Astrocyte (in vitro differentiated cells and primary cell): ENCODE results near the gene BMX. TPM values are rescaled to one million over a fixed set of nuclear protein-coding genes. Genes with fewer than 3 reads are reported as not detected.

ENCODE experiments used
- DNase-seq: peaks from one replicate; pipeline ENCODE4 v3.0.0-alpha.2; 2010; ENCODE audit warnings: low read depth
- FAIRE-seq: peaks from 2 replicates; lab custom pipeline; 2011; peaks lifted over from hg19 to GRCh38; lab: Jason Lieb, UNC
- H2AFZ ChIP-seq: 2 replicates; pipeline ENCODE4 v1.6.0; 2012; ENCODE audit warnings: low read depth, low read length, inconsistent platforms
- H3K27ac ChIP-seq: 2 replicates; pipeline ENCODE4 v1.5.1; 2011; ENCODE audit warnings: low read depth, low read length, inconsistent platforms
- H3K27me3 ChIP-seq: 2 replicates; pipeline ENCODE4 v1.6.0; 2011; ENCODE audit warnings: low read length, inconsistent platforms; ENCODE audit not compliant: insufficient read depth
- H3K36me3 ChIP-seq: 2 replicates; pipeline ENCODE4 v1.5.1; 2011; ENCODE audit warnings: low read length, inconsistent platforms; ENCODE audit not compliant: insufficient read depth
- H3K4me1 ChIP-seq: 2 replicates; pipeline ENCODE4 v1.5.1; 2011; ENCODE audit warnings: low read length, inconsistent platforms; ENCODE audit not compliant: insufficient read depth
- H3K4me2 ChIP-seq: 2 replicates; pipeline ENCODE4 v1.6.0; 2012; ENCODE audit warnings: low read length, inconsistent platforms
- H3K4me3 ChIP-seq: 2 replicates; pipeline ENCODE4 v1.5.1; 2011; ENCODE audit warnings: low read depth, mild to moderate bottlenecking, low read length, inconsistent platforms; ENCODE audit not compliant: insufficient read depth
- H3K79me2 ChIP-seq: 2 replicates; pipeline ENCODE4 v1.6.0; 2012; ENCODE audit warnings: mild to moderate bottlenecking, low read length, inconsistent platforms; ENCODE audit not compliant: insufficient read depth
- H3K9ac ChIP-seq: 2 replicates; pipeline ENCODE4 v1.6.0; 2012; ENCODE audit warnings: mild to moderate bottlenecking, low read length, inconsistent platforms
- H3K9me3 ChIP-seq: 2 replicates; pipeline ENCODE4 v1.5.1; 2012; ENCODE audit warnings: low read depth, mild to moderate bottlenecking, low read length, inconsistent platforms; ENCODE audit not compliant: insufficient read depth
- H4K20me1 ChIP-seq: 2 replicates; pipeline ENCODE4 v1.6.0; 2012; ENCODE audit warnings: low read length, inconsistent platforms; ENCODE audit not compliant: insufficient read depth
- H3K27ac Mint-ChIP-seq: one replicate; pipeline ENCODE4 v1.8.0; 2021; ENCODE audit warnings: mild to moderate bottlenecking, mixed read lengths; ENCODE audit not compliant: unreplicated experiment
- H3K27me3 Mint-ChIP-seq: one replicate; pipeline ENCODE4 v1.8.0; 2021; ENCODE audit warnings: low read depth, mixed read lengths; ENCODE audit not compliant: unreplicated experiment
- H3K36me3 Mint-ChIP-seq: one replicate; pipeline ENCODE4 v1.8.0; 2021; ENCODE audit warnings: low read depth, mixed read lengths; ENCODE audit not compliant: unreplicated experiment
- H3K4me1 Mint-ChIP-seq: one replicate; pipeline ENCODE4 v1.8.0; 2021; ENCODE audit warnings: low read depth, mixed read lengths; ENCODE audit not compliant: unreplicated experiment
- H3K4me3 Mint-ChIP-seq: one replicate; pipeline ENCODE4 v1.8.0; 2021; ENCODE audit warnings: mild to moderate bottlenecking, moderate library complexity, mixed read lengths; ENCODE audit not compliant: unreplicated experiment
- H3K9me3 Mint-ChIP-seq: one replicate; pipeline ENCODE4 v1.8.0; 2021; ENCODE audit warnings: mild to moderate bottlenecking, mixed read lengths; ENCODE audit not compliant: unreplicated experiment
- CTCF ChIP-seq: IDR thresholded peaks from 2 replicates; pipeline ENCODE4 v1.5.1; 2011; ENCODE audit warnings: low read depth, mild to moderate bottlenecking, inconsistent platforms, low read length, moderate library complexity; ENCODE audit not compliant: insufficient read depth
- EZH2 ChIP-seq: IDR thresholded peaks from 2 replicates; pipeline ENCODE4 v1.6.1; 2012; ENCODE audit warnings: mild to moderate bottlenecking, low read length, inconsistent platforms; ENCODE audit not compliant: insufficient read depth
- total RNA-seq: library from RNA; stranded (reverse); gene quantifications from 2 replicates; pipeline ENCODE4 v1.2.1, GENCODE V29; 2021

Gene BMX
- total RNA-seq, 1 donor from 2014 or later = not detected

GRCh38 chrX:15600745-15601144 is 100.1 kb downstream of the BMX start, which contains the start of gene ACE2:
TSS of gene ACE2 (minus strand) at chrX:15600960. CDS start at chrX:15600911, 49 bp downstream.
- no peak within 1 kb of the TSS for H3K27ac ChIP-seq
- Mint-ChIP-seq H3K9me3 (no peaks in the 10 kb centered on the region), H3K27me3 (no peaks in the 10 kb centered on the region), H3K27ac (no peak within 1 kb of the TSS), H3K4me3 (no peak within 1 kb of the TSS), H3K4me1 (no peaks in the 10 kb centered on the region), H3K36me3 (no peaks in the 10 kb centered on the region)
- no peaks in the 10 kb centered on the region for H4K20me1 ChIP-seq
- no peaks in the 10 kb centered on the region for H3K27me3 ChIP-seq
- no peak for FAIRE-seq
- no peaks in the 10 kb centered on the region for H3K36me3 ChIP-seq
- H2AFZ ChIP-seq = no peak within 1 kb of the TSS
- no peaks in the 10 kb centered on the region for H3K79me2 ChIP-seq
- H3K4me2 ChIP-seq = no peak within 1 kb of the TSS
- no peaks in the 10 kb centered on the region for H3K4me1 ChIP-seq
- no peak for TF ChIP-seq CTCF
- no peak for TF ChIP-seq EZH2
- no peak for DNase-seq
- no peak within 1 kb of the TSS for H3K9ac ChIP-seq
- no peak within 1 kb of the TSS for H3K4me3 ChIP-seq
- H3K9me3 ChIP-seq = no peaks in the 10 kb centered on the region

- no peaks in the 10 kb centered on the region for H3K36me3 Mint-ChIP-seq
- FAIRE-seq = peak; percentile 76
- H3K4me3 Mint-ChIP-seq = no peak overlapping the region
- H3K27ac ChIP-seq = no peak overlapping the region
- no peaks in the 10 kb centered on the region for H3K9me3 ChIP-seq
- H3K4me1 ChIP-seq = no peaks in the 10 kb centered on the region
- no peak overlapping the region for H3K4me2 ChIP-seq
- no peak overlapping the region for H3K27ac Mint-ChIP-seq
- H3K27me3 Mint-ChIP-seq = no peaks in the 10 kb centered on the region
- H3K4me1 Mint-ChIP-seq = no peaks in the 10 kb centered on the region
- H3K4me3 ChIP-seq = no peak overlapping the region
- no peak overlapping the region for H2AFZ ChIP-seq
- H4K20me1 ChIP-seq = no peaks in the 10 kb centered on the region
- no peak overlapping the region for H3K9ac ChIP-seq
- no peaks in the 10 kb centered on the region for H3K9me3 Mint-ChIP-seq
- H3K27me3 ChIP-seq = no peaks in the 10 kb centered on the region
- TF ChIP-seq EZH2 = no peak
- no peak for TF ChIP-seq CTCF
- no peak for DNase-seq
- H3K36me3 ChIP-seq = no peaks in the 10 kb centered on the region
- H3K79me2 ChIP-seq = no peaks in the 10 kb centered on the region
These were observed 101.3 kb downstream of the BMX start for GRCh38 chrX:15601932-15602331.

GRCh38 chrX:15602761-15603160 is 102.2 kb downstream of the BMX start:
- Histone ChIP-seq H4K20me1 (no peaks in the 10 kb centered on the region), H3K9me3 (no peaks in the 10 kb centered on the region), H3K4me1 (no peaks in the 10 kb centered on the region), H3K9ac (no peak overlapping the region), H3K79me2 (no peaks in the 10 kb centered on the region), H3K36me3 (no peaks in the 10 kb centered on the region), H3K4me3 (no peak overlapping the region), H3K4me2 (no peak overlapping the region), H2AFZ (no peak overlapping the region), H3K27me3 (no peaks in the 10 kb centered on the region), H3K27ac (no peak overlapping the region)
- H3K4me1 Mint-ChIP-seq = no peaks in the 10 kb centered on the region
- DNase-seq (no peak), FAIRE-seq (no peak)
- no peak overlapping the region for H3K4me3 Mint-ChIP-seq
- no peak for TF ChIP-seq EZH2
- no peak for TF ChIP-seq CTCF
- H3K27ac Mint-ChIP-seq = no peak overlapping the region
- no peaks in the 10 kb centered on the region for H3K36me3 Mint-ChIP-seq
- H3K27me3 Mint-ChIP-seq = no peaks in the 10 kb centered on the region
- H3K9me3 Mint-ChIP-seq = no peaks in the 10 kb centered on the region
